Activated naive CD8-positive, alpha-beta T cell treated with anti-CD3 and anti-CD28 coated beads for 36 hours (primary cell): ENCODE results near the gene DOCK8. TPM values are rescaled to one million over a fixed set of nuclear protein-coding genes. Genes with fewer than 3 reads are reported as not detected.

Experiments
- DNase-seq: peaks from one replicate; pipeline ENCODE4 v3.0.0; 2021
- H3K27ac Mint-ChIP-seq: one replicate; pipeline ENCODE4 v1.8.0; 2022; ENCODE audit warnings: mild to moderate bottlenecking, moderate library complexity, mixed read lengths
- H3K27me3 Mint-ChIP-seq: one replicate; pipeline ENCODE4 v1.8.0; 2022; ENCODE audit warnings: mild to moderate bottlenecking, mixed read lengths
- H3K36me3 Mint-ChIP-seq: one replicate; pipeline ENCODE4 v1.8.0; 2021; ENCODE audit warnings: mild to moderate bottlenecking, mixed read lengths
- H3K4me1 Mint-ChIP-seq: one replicate; pipeline ENCODE4 v1.8.0; 2021; ENCODE audit warnings: mixed read lengths
- H3K4me3 Mint-ChIP-seq: one replicate; pipeline ENCODE4 v1.8.0; 2022; ENCODE audit warnings: mild to moderate bottlenecking, moderate library complexity, mixed read lengths
- H3K9me3 Mint-ChIP-seq: one replicate; pipeline ENCODE4 v1.8.0; 2022; ENCODE audit warnings: mixed read lengths
- total RNA-seq, 2 experiments: library from RNA; stranded (reverse); gene quantifications; one replicate each; pipeline ENCODE4 v1.2.3, GENCODE V29; 2021

Gene DOCK8
- total RNA-seq, 2 experiments from 2014 or later = 130 to 132 TPM

- Mint-ChIP-seq H3K27me3 (no peaks in the 10 kb centered on the region), H3K27ac (no peak overlapping the region), H3K9me3 (no peaks in the 10 kb centered on the region), H3K4me3 (no peak overlapping the region), H3K36me3 (peaks cover 44% of the 10 kb centered on the region), H3K4me1 (peaks cover 4% of the 10 kb centered on the region)
- DNase-seq = no peak
Measured at GRCh38 chr9:303502-303901, 88.8 kb downstream of the DOCK8 start.

GRCh38 chr9:304106-304505 is 89.4 kb downstream of the DOCK8 start:
- H3K27me3 Mint-ChIP-seq = no peaks in the 10 kb centered on the region
- peaks cover 4% of the 10 kb centered on the region for H3K4me1 Mint-ChIP-seq
- no peak for DNase-seq
- H3K36me3 Mint-ChIP-seq = peaks cover 44% of the 10 kb centered on the region
- H3K27ac Mint-ChIP-seq = peak overlapping the region; percentile 26
- no peaks in the 10 kb centered on the region for H3K9me3 Mint-ChIP-seq
- no peak overlapping the region for H3K4me3 Mint-ChIP-seq

DNA sequence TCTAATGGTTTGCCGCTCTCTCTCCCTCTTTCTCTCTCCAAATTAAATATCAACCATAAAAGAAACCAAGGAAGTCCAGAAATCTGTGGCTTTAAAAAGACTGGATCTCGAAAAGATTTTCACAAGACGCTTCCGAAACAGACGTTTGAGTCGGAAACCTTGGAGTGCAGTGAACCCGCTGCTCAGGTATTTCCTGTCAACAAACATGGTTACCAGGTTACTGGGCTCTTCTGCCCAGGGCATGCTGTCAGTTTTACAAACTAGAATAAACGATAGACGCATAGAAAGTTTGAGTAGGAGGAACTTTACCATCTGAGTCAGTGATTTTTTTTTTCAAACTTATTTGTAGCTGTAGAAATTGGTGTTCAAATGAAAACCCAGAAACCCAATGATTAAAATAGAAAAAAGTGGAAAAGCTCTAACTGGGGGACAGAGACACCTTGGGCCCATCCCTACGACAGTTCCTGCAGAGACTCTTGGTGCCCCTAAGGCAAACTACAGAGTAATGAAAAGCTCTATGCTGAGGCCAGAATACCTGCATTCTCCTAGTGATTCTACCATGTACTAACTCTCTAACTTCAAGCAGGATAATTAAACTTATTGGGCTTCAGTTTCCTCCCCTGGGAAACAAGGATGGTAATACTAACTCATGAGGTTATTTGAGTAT is 90.0 kb downstream of the DOCK8 start:
- Mint-ChIP-seq H3K9me3 (no peaks in the 10 kb centered on the region), H3K4me3 (no peak overlapping the region), H3K27me3 (no peaks in the 10 kb centered on the region), H3K4me1 (peaks cover 4% of the 10 kb centered on the region), H3K36me3 (peaks cover 42% of the 10 kb centered on the region), H3K27ac (peak overlapping the region; percentile 26)
- DNase-seq = no peak

- H3K4me1 Mint-ChIP-seq = peaks cover 2% of the 10 kb centered on the region
- H3K27me3 Mint-ChIP-seq = no peaks in the 10 kb centered on the region
- no peaks in the 10 kb centered on the region for H3K9me3 Mint-ChIP-seq
- H3K4me3 Mint-ChIP-seq = no peak overlapping the region
- H3K27ac Mint-ChIP-seq = no peak overlapping the region
- peaks cover 25% of the 10 kb centered on the region for H3K36me3 Mint-ChIP-seq
- DNase-seq = no peak
Measured at GRCh38 chr9:306907-307306, 92.2 kb downstream of the DOCK8 start.

GRCh38 chr9:311841-312240 is 97.2 kb downstream of the DOCK8 start:
- Mint-ChIP-seq H3K9me3 (no peaks in the 10 kb centered on the region), H3K36me3 (peaks cover 11% of the 10 kb centered on the region), H3K27ac (no peak overlapping the region), H3K4me3 (no peak overlapping the region), H3K4me1 (no peaks in the 10 kb centered on the region), H3K27me3 (no peaks in the 10 kb centered on the region)
- DNase-seq = no peak

DNA sequence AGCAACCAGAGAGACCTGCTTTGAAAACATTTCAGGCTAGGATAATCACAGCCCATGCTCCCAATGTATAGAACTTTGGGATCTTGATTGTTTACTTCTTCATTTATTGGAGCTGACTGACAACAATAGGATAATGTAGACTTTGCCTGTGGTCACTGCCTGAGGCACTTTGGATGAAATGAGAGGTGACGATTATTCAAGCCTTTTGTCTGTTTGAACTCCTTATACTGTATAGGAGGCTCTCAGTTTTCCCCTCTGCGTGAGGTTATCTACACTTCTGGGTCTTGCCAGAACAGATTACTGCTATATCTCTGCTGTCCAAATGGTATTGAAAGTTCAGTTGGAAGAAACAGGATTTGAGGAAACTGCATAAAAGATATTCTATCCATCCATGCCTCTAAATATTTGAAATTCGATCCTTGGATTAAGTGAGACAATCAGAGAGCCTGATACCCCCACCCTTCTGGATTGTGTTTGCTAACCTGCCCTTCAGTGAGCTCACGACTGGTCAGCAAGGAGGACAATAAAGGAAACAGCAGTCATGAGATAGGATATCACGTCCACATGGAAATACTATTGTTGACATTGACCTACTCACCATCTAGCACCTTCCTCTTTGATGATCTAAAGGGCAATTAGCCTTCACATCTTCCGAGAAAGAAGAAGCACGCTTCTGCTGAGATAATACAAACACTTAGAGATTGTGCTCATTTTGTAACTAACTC is 98.1 kb downstream of the DOCK8 start:
- no peak for DNase-seq
- Mint-ChIP-seq H3K9me3 (no peaks in the 10 kb centered on the region), H3K27ac (no peak overlapping the region), H3K27me3 (no peaks in the 10 kb centered on the region), H3K36me3 (peaks cover 4% of the 10 kb centered on the region), H3K4me3 (no peak overlapping the region), H3K4me1 (no peaks in the 10 kb centered on the region)

DNA sequence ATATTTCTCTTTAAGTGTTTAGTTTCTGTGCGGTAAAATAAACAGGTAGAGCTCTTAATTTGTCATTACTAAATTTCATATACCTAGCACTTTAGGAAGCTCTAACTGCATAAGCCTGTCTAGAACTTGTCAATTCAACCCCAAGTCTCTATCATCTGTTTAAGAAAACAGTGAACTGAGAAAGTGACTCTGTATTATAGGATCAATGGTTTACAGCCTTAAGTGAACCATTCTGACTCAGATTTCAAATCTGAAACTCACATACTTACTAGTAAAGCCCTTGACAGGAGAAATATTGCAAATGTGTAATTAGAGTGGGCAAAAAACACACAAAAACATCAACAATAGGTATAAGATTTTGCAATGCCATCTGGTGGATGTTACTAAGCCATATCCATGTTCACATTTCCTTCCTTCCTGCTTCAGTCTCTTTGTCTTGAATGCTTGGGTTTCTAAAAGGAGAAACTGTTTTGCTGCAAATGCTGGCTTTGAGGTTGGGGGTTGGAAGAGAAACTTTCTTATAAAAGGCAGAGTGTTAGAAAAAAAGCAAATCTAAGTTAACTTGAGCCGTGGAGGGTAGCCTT is 101.8 kb downstream of the DOCK8 start:
- no peak for DNase-seq
- H3K36me3 Mint-ChIP-seq = peaks cover 3% of the 10 kb centered on the region
- H3K27me3 Mint-ChIP-seq = no peaks in the 10 kb centered on the region
- H3K9me3 Mint-ChIP-seq = no peaks in the 10 kb centered on the region
- no peak overlapping the region for H3K27ac Mint-ChIP-seq
- no peak overlapping the region for H3K4me3 Mint-ChIP-seq
- H3K4me1 Mint-ChIP-seq = no peaks in the 10 kb centered on the region

- Mint-ChIP-seq H3K27ac (no peak overlapping the region), H3K27me3 (no peaks in the 10 kb centered on the region), H3K4me1 (no peaks in the 10 kb centered on the region), H3K9me3 (no peaks in the 10 kb centered on the region), H3K4me3 (no peak overlapping the region), H3K36me3 (peaks cover 6% of the 10 kb centered on the region)
- DNase-seq = no peak
Measured at GRCh38 chr9:318646-319045, 104.0 kb downstream of the DOCK8 start.

- H3K4me1 Mint-ChIP-seq = peaks cover 2% of the 10 kb centered on the region
- no peak for DNase-seq
- H3K27me3 Mint-ChIP-seq = no peaks in the 10 kb centered on the region
- H3K36me3 Mint-ChIP-seq = peaks cover 10% of the 10 kb centered on the region
- H3K4me3 Mint-ChIP-seq = no peak overlapping the region
- H3K9me3 Mint-ChIP-seq = no peaks in the 10 kb centered on the region
- no peak overlapping the region for H3K27ac Mint-ChIP-seq
Measured at GRCh38 chr9:324971-325370, 110.3 kb downstream of the DOCK8 start.

DNA sequence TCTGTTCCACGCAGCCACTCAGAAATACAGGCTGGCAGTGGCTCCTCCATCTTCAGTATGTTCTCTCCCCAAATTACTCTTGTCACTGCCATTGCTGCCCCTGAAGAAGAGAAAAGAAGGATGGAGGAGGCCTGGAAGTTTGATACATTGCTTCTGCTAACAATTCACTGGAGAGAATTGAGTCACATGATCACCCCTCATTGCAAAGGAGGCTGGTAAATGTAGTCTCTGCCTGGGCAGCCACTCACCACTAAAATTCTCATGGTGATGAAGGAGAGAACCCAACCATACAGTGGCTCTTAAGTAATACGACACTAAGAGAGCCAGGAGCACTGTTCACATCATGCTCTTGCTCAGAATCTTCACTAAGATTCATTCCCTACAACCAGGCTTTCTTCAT is 112.0 kb downstream of the DOCK8 start:
- Mint-ChIP-seq H3K27ac (peak overlapping the region; percentile 9), H3K4me1 (peaks cover 11% of the 10 kb centered on the region), H3K9me3 (no peaks in the 10 kb centered on the region), H3K27me3 (no peaks in the 10 kb centered on the region), H3K4me3 (no peak overlapping the region), H3K36me3 (peaks cover 21% of the 10 kb centered on the region)
- DNase-seq = no peak

- peaks cover 11% of the 10 kb centered on the region for H3K4me1 Mint-ChIP-seq
- no peak overlapping the region for H3K27ac Mint-ChIP-seq
- no peaks in the 10 kb centered on the region for H3K9me3 Mint-ChIP-seq
- no peaks in the 10 kb centered on the region for H3K27me3 Mint-ChIP-seq
- peaks cover 24% of the 10 kb centered on the region for H3K36me3 Mint-ChIP-seq
- DNase-seq = no peak
- no peak overlapping the region for H3K4me3 Mint-ChIP-seq
Measured at GRCh38 chr9:328453-328852, 113.8 kb downstream of the DOCK8 start.

DNA sequence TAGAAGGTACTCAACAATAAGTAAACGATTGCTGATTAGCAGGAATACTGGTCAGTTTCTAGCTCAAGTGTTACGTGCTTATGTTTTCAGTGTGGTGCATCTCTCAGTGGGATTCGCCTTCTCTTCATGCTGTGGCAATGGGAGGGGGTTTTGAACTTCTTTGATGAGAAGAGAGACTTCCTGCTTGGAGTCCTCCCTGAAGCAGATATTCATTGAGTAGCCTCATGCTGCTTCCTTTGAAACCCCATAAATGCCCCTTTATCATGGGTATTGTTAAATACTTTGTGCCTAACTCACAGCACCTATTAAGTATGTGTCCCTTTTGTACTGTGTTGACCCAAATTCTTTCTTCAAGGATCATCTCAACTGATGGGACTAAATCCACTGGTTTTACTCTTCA is 116.5 kb downstream of the DOCK8 start:
- Mint-ChIP-seq H3K27ac (no peak overlapping the region), H3K4me3 (no peak overlapping the region), H3K4me1 (peaks cover 16% of the 10 kb centered on the region), H3K36me3 (peaks cover 37% of the 10 kb centered on the region), H3K27me3 (no peaks in the 10 kb centered on the region), H3K9me3 (no peaks in the 10 kb centered on the region)
- DNase-seq = no peak

DNA sequence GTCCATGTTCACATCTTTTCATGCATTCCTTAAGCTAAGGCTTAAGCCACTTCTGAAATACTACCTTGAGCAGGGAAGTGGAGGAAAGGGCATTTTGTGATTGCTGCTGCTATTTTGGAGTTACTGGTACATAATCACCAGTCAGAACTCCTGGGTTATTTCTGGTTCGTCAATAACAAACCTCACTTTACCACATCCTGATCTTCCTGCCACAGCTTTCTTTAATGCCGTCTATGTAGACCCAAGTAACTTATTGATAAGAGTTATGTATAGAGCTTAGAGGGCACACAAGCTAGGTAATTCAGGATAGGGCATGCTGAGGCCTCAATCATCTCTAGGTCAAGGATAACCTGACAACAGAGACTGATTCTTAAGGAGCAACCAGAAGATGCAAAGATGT is 120.7 kb downstream of the DOCK8 start:
- DNase-seq = no peak
- Mint-ChIP-seq H3K9me3 (no peaks in the 10 kb centered on the region), H3K36me3 (peaks cover 52% of the 10 kb centered on the region), H3K4me3 (no peak overlapping the region), H3K4me1 (peaks cover 14% of the 10 kb centered on the region), H3K27ac (no peak overlapping the region), H3K27me3 (no peaks in the 10 kb centered on the region)

GRCh38 chr9:336039-336438 is 121.4 kb downstream of the DOCK8 start:
- H3K4me3 Mint-ChIP-seq = no peak overlapping the region

GRCh38 chr9:338602-339001 is 123.9 kb downstream of the DOCK8 start:
- Mint-ChIP-seq H3K4me1 (peaks cover 5% of the 10 kb centered on the region), H3K27ac (no peak overlapping the region), H3K27me3 (no peaks in the 10 kb centered on the region), H3K4me3 (no peak overlapping the region), H3K9me3 (no peaks in the 10 kb centered on the region), H3K36me3 (peaks cover 47% of the 10 kb centered on the region)
- no peak for DNase-seq

More at GRCh38 chr9:336039-336438, 121.4 kb downstream of the DOCK8 start:
- no peak overlapping the region for H3K27ac Mint-ChIP-seq
- no peak for DNase-seq
- H3K36me3 Mint-ChIP-seq = peaks cover 46% of the 10 kb centered on the region
- H3K4me1 Mint-ChIP-seq = peaks cover 11% of the 10 kb centered on the region
- H3K9me3 Mint-ChIP-seq = no peaks in the 10 kb centered on the region
- H3K27me3 Mint-ChIP-seq = no peaks in the 10 kb centered on the region
